Thyroid gland (tissue), 4 donors: Measurements from ENCODE around the gene SLITRK2. TPM values are rescaled to one million over a fixed set of nuclear protein-coding genes. Genes with fewer than 3 reads are reported as not detected.

Source experiments
- DNase-seq, 2 donors: peaks; one replicate each; pipeline ENCODE4 v3.0.0-alpha.2; 2019
- H3K27ac ChIP-seq, 3 donors: fragments of 200-600 bp; sonication (generic); 1 replicate in 2 of 3; 2 replicates in 1 of 3; pipeline ENCODE4 v1.5.1; 2016 to 2019; ENCODE audit warnings: mild to moderate bottlenecking in 1 of 3, moderate library complexity in 1 of 3
- H3K27me3 ChIP-seq: fragments of 200-600 bp; sonication (generic); one replicate; pipeline ENCODE4 v1.5.1; 2019
- H3K36me3 ChIP-seq, 2 donors: fragments of 200-600 bp; sonication (generic); one replicate each; pipeline ENCODE4 v1.5.1; 2016 to 2019
- H3K4me1 ChIP-seq, 2 donors: fragments of 200-600 bp; sonication (generic); one replicate each; pipeline ENCODE4 v1.5.1; 2017 to 2019
- H3K4me3 ChIP-seq, 3 donors: fragments of 200-600 bp; sonication (generic); replicated peaks in 1 of 3; 1 replicate in 2 of 3; 2 replicates in 1 of 3; pipeline ENCODE4 v1.5.1; 2016; ENCODE audit warnings: mild to moderate bottlenecking in 1 of 3
- H3K9me3 ChIP-seq: fragments of 200-600 bp; sonication (generic); one replicate; pipeline ENCODE4 v1.5.1; 2017
- POLR2A ChIP-seq, 2 donors: fragments of 450-650 bp; IDR thresholded peaks; one replicate each; pipeline ENCODE4 v1.6.1; 2017; ENCODE audit warnings: antibody characterized with exemption in 2 of 2, mild to moderate bottlenecking in 2 of 2, moderate library complexity in 1 of 2
- whole genome bisulfite sequencing, 2 donors: methylation state at CpG; one replicate each; pipeline ENCODE4 v1.1.5; 2017; 5-methylcytosine and 5-hydroxymethylcytosine counted together
- intact Hi-C: fragments of 100-400 bp; cut with DNase I; formaldehyde crosslinking; loops from one replicate; pipeline ENCODE4 v1.15.1; 2023
- total RNA-seq, 4 donors: library from RNA; depleted of rRNA; stranded (reverse); fragments of >200 nt; gene quantifications; one replicate each; pipeline ENCODE4 v1.2.3, GENCODE V29; 2016
- TF ChIP-seq, protein P1 (sequence below), 6 experiments: fragments of 200-600 bp in 3 of 6; fragments of 450-650 bp in 3 of 6; sonication (generic) in 3 of 6; IDR thresholded peaks; one replicate each; pipeline ENCODE4 v1.5.1; 2016 to 2019; ENCODE audit warnings: antibody characterized with exemption in 6 of 6, mild to moderate bottlenecking in 2 of 6, inconsistent platforms in 1 of 6, moderate library complexity in 1 of 6

Gene SLITRK2
- total RNA-seq, 4 donors from 2014 or later: 0.29 to 1.3 (median 0.39) TPM

GRCh38 chrX:145840531-145840930 lies 22.9 kb downstream of the SLITRK2 start:
- Histone ChIP-seq H3K27me3 (no peaks in the 10 kb centered on the region), H3K36me3 (no peaks in the 10 kb centered on the region), H3K9me3 (no peaks in the 10 kb centered on the region), H3K4me3 (no peak overlapping the region), H3K27ac (no peak overlapping the region), H3K4me1 (no peaks in the 10 kb centered on the region)
- 86 to 88% methylated on average over 5 to 9 of the region's 9 CpGs for WGBS, 2 donors
- TF ChIP-seq POLR2A (IDR thresholded peaks at IDR 0.05): no peak
- TF ChIP-seq, protein P1, sequence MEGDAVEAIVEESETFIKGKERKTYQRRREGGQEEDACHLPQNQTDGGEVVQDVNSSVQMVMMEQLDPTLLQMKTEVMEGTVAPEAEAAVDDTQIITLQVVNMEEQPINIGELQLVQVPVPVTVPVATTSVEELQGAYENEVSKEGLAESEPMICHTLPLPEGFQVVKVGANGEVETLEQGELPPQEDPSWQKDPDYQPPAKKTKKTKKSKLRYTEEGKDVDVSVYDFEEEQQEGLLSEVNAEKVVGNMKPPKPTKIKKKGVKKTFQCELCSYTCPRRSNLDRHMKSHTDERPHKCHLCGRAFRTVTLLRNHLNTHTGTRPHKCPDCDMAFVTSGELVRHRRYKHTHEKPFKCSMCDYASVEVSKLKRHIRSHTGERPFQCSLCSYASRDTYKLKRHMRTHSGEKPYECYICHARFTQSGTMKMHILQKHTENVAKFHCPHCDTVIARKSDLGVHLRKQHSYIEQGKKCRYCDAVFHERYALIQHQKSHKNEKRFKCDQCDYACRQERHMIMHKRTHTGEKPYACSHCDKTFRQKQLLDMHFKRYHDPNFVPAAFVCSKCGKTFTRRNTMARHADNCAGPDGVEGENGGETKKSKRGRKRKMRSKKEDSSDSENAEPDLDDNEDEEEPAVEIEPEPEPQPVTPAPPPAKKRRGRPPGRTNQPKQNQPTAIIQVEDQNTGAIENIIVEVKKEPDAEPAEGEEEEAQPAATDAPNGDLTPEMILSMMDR (IDR thresholded peaks at IDR 0.05): no peak
- intact Hi-C loops: no loop called here
- DNase-seq: no peak

DNA sequence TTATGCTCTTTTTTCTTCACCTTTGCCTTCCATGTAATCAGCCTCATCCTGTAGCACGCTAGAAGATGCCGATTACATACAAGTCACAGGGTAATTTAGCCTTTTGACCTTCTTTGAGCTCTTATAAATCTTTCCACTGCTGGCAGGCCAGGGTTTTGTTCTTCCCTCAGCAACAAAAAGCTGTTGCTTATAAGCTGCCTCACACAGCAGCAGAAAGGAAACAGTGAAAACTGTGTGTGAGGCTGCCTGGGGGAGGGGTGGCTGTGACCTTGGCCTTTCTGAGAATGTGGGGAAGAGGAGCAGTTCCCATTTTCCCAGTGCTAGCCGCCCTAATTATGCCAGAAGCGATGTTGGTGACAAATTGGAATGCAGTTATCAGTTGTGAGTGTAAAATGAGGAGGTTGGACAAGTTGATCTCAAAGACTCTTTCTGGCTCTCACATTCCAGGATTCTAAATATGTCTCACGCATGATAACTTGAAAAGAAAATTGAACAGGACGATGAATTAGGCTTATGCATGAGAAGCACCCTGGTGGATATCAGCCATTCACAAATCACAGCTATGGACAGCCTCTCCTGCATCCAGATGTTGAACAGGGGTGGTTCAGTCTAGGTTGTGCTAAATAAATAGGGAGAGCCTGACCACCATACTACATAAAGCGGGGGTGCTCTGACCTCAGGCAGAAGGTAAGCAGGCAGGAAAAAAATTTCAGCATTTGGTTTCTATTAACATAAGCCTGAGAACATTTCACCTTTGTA lies 25.7 kb downstream of the SLITRK2 start:
- no peaks in the 10 kb centered on the region for H3K4me1 ChIP-seq
- TF ChIP-seq POLR2A (IDR thresholded peaks at IDR 0.05): no peak
- TF ChIP-seq, protein P1 (IDR thresholded peaks at IDR 0.05): no peak
- WGBS, 2 donors: 59 to 65% methylated on average over 7 of the region's 7 CpGs
- H3K27me3 ChIP-seq: no peaks in the 10 kb centered on the region
- H3K36me3 ChIP-seq: no peaks in the 10 kb centered on the region
- intact Hi-C loops: no loop called here
- no peak overlapping the region for H3K4me3 ChIP-seq
- no peak overlapping the region for H3K27ac ChIP-seq
- DNase-seq: no peak
- H3K9me3 ChIP-seq: no peaks in the 10 kb centered on the region

GRCh38 chrX:145844886-145845285 lies 27.3 kb downstream of the SLITRK2 start:
- H3K4me1 ChIP-seq: no peaks in the 10 kb centered on the region
- no peaks in the 10 kb centered on the region for H3K36me3 ChIP-seq
- H3K4me3 ChIP-seq: no peak overlapping the region
- no peaks in the 10 kb centered on the region for H3K9me3 ChIP-seq
- intact Hi-C loops: no loop called here
- H3K27ac ChIP-seq: no peak overlapping the region
- WGBS, 2 donors: 89 to 98% methylated on average over 6 to 7 of the region's 7 CpGs
- no peak for DNase-seq
- no peaks in the 10 kb centered on the region for H3K27me3 ChIP-seq
- no peak for TF ChIP-seq POLR2A (IDR thresholded peaks at IDR 0.05)
- TF ChIP-seq, protein P1 (IDR thresholded peaks at IDR 0.05): no peak

DNA sequence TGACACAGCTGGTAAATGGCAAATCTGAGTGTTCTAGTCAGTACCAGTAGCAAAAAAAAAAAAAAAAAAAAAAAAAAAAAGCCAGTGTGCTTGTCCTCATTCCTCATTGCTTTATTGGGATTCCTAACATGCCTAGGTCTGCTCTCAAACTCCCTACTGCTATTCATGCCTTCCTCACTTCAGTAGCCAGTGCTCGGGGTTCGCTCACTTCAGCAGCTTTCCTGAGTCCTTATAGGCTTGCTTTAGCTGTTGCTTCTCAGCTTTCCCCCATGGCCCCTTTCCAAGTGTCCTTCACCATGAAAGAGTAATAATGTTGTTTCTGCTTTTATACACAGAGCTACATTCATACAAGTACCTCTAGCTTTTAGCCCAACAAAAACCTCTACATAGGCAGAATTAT lies 30.8 kb downstream of the SLITRK2 start:
- TF ChIP-seq, protein P1 (IDR thresholded peaks at IDR 0.05): no peak
- TF ChIP-seq POLR2A (IDR thresholded peaks at IDR 0.05): no peak
- Histone ChIP-seq H3K27me3 (no peaks in the 10 kb centered on the region), H3K4me3 (no peak overlapping the region), H3K36me3 (no peaks in the 10 kb centered on the region), H3K4me1 (no peaks in the 10 kb centered on the region), H3K27ac (peak overlapping the region in 1 of 3 donors; percentile 76), H3K9me3 (no peaks in the 10 kb centered on the region)
- peak; percentile 46 to 57 for DNase-seq
- WGBS, 2 donors: 30 to 58% methylated on average over 2 of the region's 2 CpGs
- intact Hi-C loops: no loop called here

DNA sequence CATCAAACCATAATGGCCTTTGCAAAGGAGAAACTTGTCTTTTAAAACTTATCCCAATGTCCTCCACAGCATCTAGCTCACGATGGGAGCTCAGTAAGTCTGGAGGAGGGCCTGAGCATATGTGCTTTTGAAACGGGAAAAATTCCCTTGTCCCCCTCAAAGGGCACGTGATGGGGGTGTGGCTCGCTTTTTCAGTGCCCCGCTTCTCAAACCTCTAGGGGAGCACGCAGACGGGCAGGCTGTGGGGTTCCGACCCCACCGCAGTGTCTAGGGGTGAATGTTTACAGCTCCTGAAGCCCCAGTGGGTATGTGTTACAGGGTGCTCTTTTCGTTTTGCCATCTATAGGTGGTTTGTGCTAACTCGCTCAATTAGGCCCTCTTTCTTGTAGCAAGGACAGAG lies 31.2 kb downstream of the SLITRK2 start:
- WGBS, 2 donors: 50 to 62% methylated on average over 3 to 10 of the region's 11 CpGs
- TF ChIP-seq POLR2A (IDR thresholded peaks at IDR 0.05): no peak
- TF ChIP-seq, protein P1 (IDR thresholded peaks at IDR 0.05): no peak

More for the DNA sequence above, 31.2 kb downstream of the SLITRK2 start:
- H3K27me3 ChIP-seq: no peaks in the 10 kb centered on the region
- no peaks in the 10 kb centered on the region for H3K4me1 ChIP-seq
- H3K9me3 ChIP-seq: no peaks in the 10 kb centered on the region
- peak overlapping the region in 1 of 3 donors; percentile 51 for H3K27ac ChIP-seq
- H3K4me3 ChIP-seq: no peak overlapping the region
- DNase-seq: no peak
- no peaks in the 10 kb centered on the region for H3K36me3 ChIP-seq
- intact Hi-C loops: no loop called here
